ENCODE measurements around the gene EPHB3. TPM values are rescaled to one million over a fixed set of nuclear protein-coding genes. Genes with fewer than 3 reads are reported as not detected.

EPHB3 gene
- polyA plus RNA-seq, 3 donors: 0.71 to 1.2 (median 0.80) TPM

DNA sequence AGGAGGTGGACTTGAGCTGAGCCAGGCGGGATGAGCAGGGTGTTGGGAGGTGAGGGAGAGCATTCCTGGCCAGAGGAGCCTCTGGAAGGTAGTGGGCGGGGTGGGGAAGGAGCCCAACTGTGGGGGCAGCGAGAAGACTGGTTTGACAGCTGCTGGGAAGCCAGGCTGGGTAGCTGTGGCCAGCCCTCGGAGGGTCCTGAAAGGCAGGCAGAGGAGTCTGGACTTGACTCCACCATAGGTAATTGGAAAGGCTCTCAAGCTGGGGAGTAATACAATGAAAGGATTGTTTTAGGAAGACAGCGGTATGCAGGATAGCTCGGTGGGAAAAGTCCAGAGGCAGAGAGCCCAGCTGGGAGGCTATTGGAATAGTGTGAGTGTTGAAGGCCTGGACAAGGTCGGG is 17.2 kb downstream of the EPHB3 start:
- no peak overlapping the region for H3K9ac ChIP-seq (ENCODE audit: insufficient read depth, low read length, poor library complexity, severe bottlenecking)
- H3K4me2 ChIP-seq (replicated peaks; ENCODE audit: extremely low read depth, low read length, poor library complexity, severe bottlenecking): peak overlapping the region; percentile 40
- H2AFZ ChIP-seq (ENCODE audit: insufficient read depth, low read depth, low read length, poor library complexity, severe bottlenecking): no peak overlapping the region
- no peak for TF ChIP-seq CTCF (IDR thresholded peaks at IDR 0.05)
- H3K27me3 Mint-ChIP-seq (ENCODE audit: low read depth in 3 of 3): peaks cover 18 to 21% (median 19%) of the 10 kb centered on the region in 3 donors
- intact Hi-C loops (cut with micrococcal nuclease): no loop called here
- H3K36me3 Mint-ChIP-seq: peaks cover 35 to 68% of the 10 kb centered on the region in 2 donors
- H3K9me3 Mint-ChIP-seq: peaks cover 0 to 3% (median 0%) of the 10 kb centered on the region in 7 donors
- H3K4me3 ChIP-seq (replicated peaks in 1 of 3; ENCODE audit: low read depth in 2 of 3, low read length in 3 of 3): no peak overlapping the region
- WGBS (ENCODE audit: insufficient coverage): 97% methylated on average over 7 of the region's 7 CpGs
- peaks cover 44% of the 10 kb centered on the region for H3K4me1 Mint-ChIP-seq
- peaks cover 19 to 62% of the 10 kb centered on the region in 2 donors for H3K36me3 ChIP-seq (replicated peaks in 1 of 2; ENCODE audit: control insufficient read depth in 1 of 2, insufficient read depth in 2 of 2, low read length in 2 of 2)
- H3K27ac ChIP-seq (ENCODE audit: low read depth in 1 of 2, low read length in 2 of 2): no peak overlapping the region
- H3K27me3 ChIP-seq (ENCODE audit: control insufficient read depth in 2 of 2, insufficient read depth in 2 of 2, low read length in 2 of 2): peaks cover 0 to 5% of the 10 kb centered on the region in 2 donors
- no peaks in the 10 kb centered on the region for H3K9me3 ChIP-seq (replicated peaks in 1 of 2; ENCODE audit: control insufficient read depth in 1 of 2, insufficient read depth in 1 of 2, low read length in 2 of 2)
- no peaks in the 10 kb centered on the region for H4K20me1 ChIP-seq (ENCODE audit: insufficient read depth, low read length)
- peak overlapping the region in 2 of 7 donors; percentile 59 to 79 for H3K27ac Mint-ChIP-seq
- DNase-seq: no peak
- no peaks in the 10 kb centered on the region for H3K79me2 ChIP-seq (ENCODE audit: insufficient read depth, low read length)
- H3K4me3 Mint-ChIP-seq: peak overlapping the region in 1 of 2 donors; percentile 47
- H3K4me1 ChIP-seq (ENCODE audit: control insufficient read depth in 1 of 2, insufficient read depth in 2 of 2, low read length in 2 of 2): peaks cover 30 to 46% of the 10 kb centered on the region in 2 donors

DNA sequence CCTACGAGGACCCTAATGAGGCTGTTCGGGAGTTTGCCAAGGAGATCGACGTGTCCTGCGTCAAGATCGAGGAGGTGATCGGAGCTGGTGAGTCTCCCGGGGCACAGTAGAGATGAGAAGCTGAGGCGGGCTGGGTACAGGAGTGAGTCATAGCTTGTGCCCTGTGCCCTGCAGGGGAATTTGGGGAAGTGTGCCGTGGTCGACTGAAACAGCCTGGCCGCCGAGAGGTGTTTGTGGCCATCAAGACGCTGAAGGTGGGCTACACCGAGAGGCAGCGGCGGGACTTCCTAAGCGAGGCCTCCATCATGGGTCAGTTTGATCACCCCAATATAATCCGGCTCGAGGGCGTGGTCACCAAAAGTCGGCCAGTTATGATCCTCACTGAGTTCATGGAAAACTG is 17.9 kb downstream of the EPHB3 start:
- Mint-ChIP-seq H3K27me3 (ENCODE audit: low read depth in 3 of 3) (peaks cover 24 to 28% (median 25%) of the 10 kb centered on the region in 3 donors), H3K4me1 (peaks cover 51% of the 10 kb centered on the region), H3K36me3 (peaks cover 35 to 68% of the 10 kb centered on the region in 2 donors), H3K4me3 (peak overlapping the region in 1 of 2 donors; percentile 47), H3K27ac (peak overlapping the region in 3 of 7 donors; percentile 20 to 79 (median 78)), H3K9me3 (peaks cover 0 to 6% (median 0%) of the 10 kb centered on the region in 7 donors)
- H3K79me2 ChIP-seq (ENCODE audit: insufficient read depth, low read length): no peaks in the 10 kb centered on the region
- no peak overlapping the region for H2AFZ ChIP-seq (ENCODE audit: insufficient read depth, low read depth, low read length, poor library complexity, severe bottlenecking)
- H4K20me1 ChIP-seq (ENCODE audit: insufficient read depth, low read length): no peaks in the 10 kb centered on the region
- peaks cover 17 to 55% of the 10 kb centered on the region in 2 donors for H3K36me3 ChIP-seq (replicated peaks in 1 of 2; ENCODE audit: control insufficient read depth in 1 of 2, insufficient read depth in 2 of 2, low read length in 2 of 2)
- no peaks in the 10 kb centered on the region for H3K9me3 ChIP-seq (replicated peaks in 1 of 2; ENCODE audit: control insufficient read depth in 1 of 2, insufficient read depth in 1 of 2, low read length in 2 of 2)
- no peak overlapping the region for H3K9ac ChIP-seq (ENCODE audit: insufficient read depth, low read length, poor library complexity, severe bottlenecking)
- WGBS (ENCODE audit: insufficient coverage): 40% methylated on average over 22 of the region's 22 CpGs
- H3K4me2 ChIP-seq (replicated peaks; ENCODE audit: extremely low read depth, low read length, poor library complexity, severe bottlenecking): peak overlapping the region; percentile 40
- no peak for TF ChIP-seq CTCF (IDR thresholded peaks at IDR 0.05)
- peak; percentile 76 to 89 (median 87) for DNase-seq
- H3K4me1 ChIP-seq (ENCODE audit: control insufficient read depth in 1 of 2, insufficient read depth in 2 of 2, low read length in 2 of 2): peaks cover 37 to 52% of the 10 kb centered on the region in 2 donors
- peak overlapping the region in 1 of 3 experiments; percentile 21 for H3K4me3 ChIP-seq (replicated peaks in 1 of 3; ENCODE audit: low read depth in 2 of 3, low read length in 3 of 3)
- peaks cover 0 to 11% of the 10 kb centered on the region in 2 donors for H3K27me3 ChIP-seq (ENCODE audit: control insufficient read depth in 2 of 2, insufficient read depth in 2 of 2, low read length in 2 of 2)
- H3K27ac ChIP-seq (ENCODE audit: low read depth in 1 of 2, low read length in 2 of 2): no peak overlapping the region
- intact Hi-C loops (cut with micrococcal nuclease): no loop called here
